Neuronal stem cell (in vitro differentiated cells): ENCODE data around the gene KIAA0040.

Experiments used
- DNase-seq: peaks from one replicate; pipeline ENCODE4 v3.0.0-alpha.2; 2013; ENCODE audit warnings: low spot score
- H2AFZ ChIP-seq: one replicate; pipeline ENCODE4 v1.6.1; 2013; ENCODE audit warnings: mild to moderate bottlenecking, low read length, inconsistent platforms
- H2AK5ac ChIP-seq: 2 replicates; pipeline ENCODE4 v1.6.1; 2013; ENCODE audit warnings: low read depth, mild to moderate bottlenecking, inconsistent platforms, low read length, moderate library complexity, mixed read lengths
- H2BK120ac ChIP-seq: 2 replicates; pipeline ENCODE4 v1.6.1; 2013; ENCODE audit warnings: low read depth, mild to moderate bottlenecking, inconsistent platforms, low read length, moderate library complexity, mixed read lengths
- H2BK12ac ChIP-seq: one replicate; pipeline ENCODE4 v1.6.1; 2013; ENCODE audit warnings: low read length, inconsistent platforms
- H2BK15ac ChIP-seq: 2 replicates; pipeline ENCODE4 v1.6.1; 2013; ENCODE audit warnings: mild to moderate bottlenecking, low read length, inconsistent platforms, mixed read lengths
- H2BK5ac ChIP-seq: one replicate; pipeline ENCODE4 v1.6.1; 2013; ENCODE audit warnings: inconsistent platforms, mild to moderate bottlenecking, low read length, moderate library complexity
- H3K14ac ChIP-seq: one replicate; pipeline ENCODE4 v1.6.1; 2013; ENCODE audit warnings: low read length, inconsistent platforms
- H3K18ac ChIP-seq: 2 replicates; pipeline ENCODE4 v1.6.1; 2013; ENCODE audit warnings: low read length, inconsistent platforms
- H3K23ac ChIP-seq: 2 replicates; pipeline ENCODE4 v1.6.1; 2013; ENCODE audit warnings: low read depth, mild to moderate bottlenecking, mixed read lengths, low read length, inconsistent platforms; ENCODE audit not compliant: poor library complexity
- H3K27ac ChIP-seq: replicated peaks from 3 replicates; pipeline ENCODE4 v1.5.1; 2013; ENCODE audit warnings: low read length, inconsistent platforms
- H3K27me3 ChIP-seq, 3 experiments: 2 replicates each; pipeline ENCODE4 v1.6.1; 2013; ENCODE audit warnings: low read length in 3 of 3, mild to moderate bottlenecking in 2 of 3, inconsistent platforms in 1 of 3, low read depth in 1 of 3, mixed read lengths in 1 of 3, moderate library complexity in 1 of 3; ENCODE audit not compliant: control insufficient read depth in 3 of 3, insufficient read depth in 3 of 3
- H3K36me3 ChIP-seq, 2 donors: replicated peaks in 1 of 2; 2 replicates each; pipeline ENCODE4 v1.6.1; 2013; ENCODE audit warnings: low read length in 2 of 2; ENCODE audit not compliant: control insufficient read depth in 2 of 2, insufficient read depth in 2 of 2
- H3K4ac ChIP-seq: 2 replicates; pipeline ENCODE4 v1.6.1; 2013; ENCODE audit warnings: inconsistent platforms, mild to moderate bottlenecking, low read length, moderate library complexity
- H3K4me1 ChIP-seq, 2 donors: 1 replicate in 1 of 2; 2 replicates in 1 of 2; pipeline ENCODE4 v1.6.1; 2013; ENCODE audit warnings: low read length in 2 of 2, low read depth in 1 of 2; ENCODE audit not compliant: control insufficient read depth in 2 of 2, insufficient read depth in 1 of 2
- H3K4me2 ChIP-seq: one replicate; pipeline ENCODE4 v1.6.1; 2013; ENCODE audit warnings: mild to moderate bottlenecking, low read length, inconsistent platforms; ENCODE audit not compliant: insufficient read depth, poor library complexity, severe bottlenecking
- H3K4me3 ChIP-seq, 2 donors: 2 replicates each; pipeline ENCODE4 v1.5.1; 2013; ENCODE audit warnings: low read length in 2 of 2, mild to moderate bottlenecking in 2 of 2, inconsistent platforms in 1 of 2, moderate library complexity in 1 of 2
- H3K79me1 ChIP-seq: one replicate; pipeline ENCODE4 v1.6.1; 2013; ENCODE audit warnings: low read depth, mild to moderate bottlenecking, inconsistent platforms, low read length, moderate library complexity
- H3K9ac ChIP-seq: one replicate; pipeline ENCODE4 v1.6.1; 2013; ENCODE audit warnings: mild to moderate bottlenecking, low read depth, low read length, inconsistent platforms; ENCODE audit not compliant: poor library complexity
- H3K9me3 ChIP-seq, 2 donors: replicated peaks in 1 of 2; 2 replicates each; pipeline versions ENCODE3 to v1.6.1; 2013; ENCODE audit warnings: low read length in 2 of 2, mild to moderate bottlenecking in 2 of 2, inconsistent platforms in 1 of 2, low read depth in 1 of 2, mixed read lengths in 1 of 2, moderate library complexity in 1 of 2; ENCODE audit not compliant: control insufficient read depth in 2 of 2, insufficient read depth in 1 of 2
- H4K8ac ChIP-seq: one replicate; pipeline ENCODE4 v1.6.1; 2013; ENCODE audit warnings: low read depth, mild to moderate bottlenecking, inconsistent platforms, low read length, moderate library complexity
- H4K91ac ChIP-seq: one replicate; pipeline ENCODE4 v1.6.1; 2013; ENCODE audit warnings: low read length, low read depth, mild to moderate bottlenecking, inconsistent platforms; ENCODE audit not compliant: poor library complexity
- WGBS, 2 donors: extraction: QIAGEN DNeasy Blood & Tissue Kit; methylation state at CpG; one replicate each; pipeline ENCODE4 v1.1.7; 2013; ENCODE audit warnings: missing lambda C conversion rate in 2 of 2, mixed read lengths in 1 of 2; ENCODE audit not compliant: insufficient read length in 2 of 2, insufficient replicate concordance in 1 of 2; ENCODE audit errors: extremely low coverage in 2 of 2; 5-methylcytosine and 5-hydroxymethylcytosine counted together

The KIAA0040 gene

DNA sequence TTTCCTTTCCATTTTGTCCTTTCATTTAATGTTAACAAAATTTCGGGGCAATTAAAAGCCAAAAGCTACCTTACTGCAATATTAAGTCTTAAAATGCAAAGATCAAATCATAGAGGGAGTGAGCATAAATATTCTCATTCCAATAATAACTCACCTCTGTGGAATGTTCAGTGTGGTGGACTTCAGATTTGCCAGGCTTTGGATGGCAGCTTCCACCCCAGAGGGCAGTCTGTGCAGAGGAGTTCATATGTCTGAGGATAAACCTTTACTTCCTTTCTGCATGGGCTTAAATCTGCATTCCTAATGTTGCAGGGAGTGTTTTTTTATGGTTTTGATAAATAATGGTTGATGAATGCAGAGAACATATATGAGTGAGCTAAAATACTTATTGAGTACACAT, 16.3 kb downstream of the KIAA0040 start:
- Histone ChIP-seq H2AK5ac (no peak overlapping the region), H3K14ac (no peak overlapping the region), H3K4me2 (no peak overlapping the region), H2BK15ac (no peak overlapping the region), H3K9me3 (no peaks in the 10 kb centered on the region), H3K4me1 (peaks cover 0 to 1% of the 10 kb centered on the region in 2 donors), H3K36me3 (no peaks in the 10 kb centered on the region), H3K79me1 (no peaks in the 10 kb centered on the region), H3K18ac (no peak overlapping the region), H2BK12ac (no peak overlapping the region), H3K23ac (no peak overlapping the region), H4K91ac (no peak overlapping the region), H3K9ac (no peak overlapping the region), H3K27ac (no peak overlapping the region), H3K4me3 (no peak overlapping the region), H2AFZ (no peak overlapping the region), H4K8ac (no peak overlapping the region), H3K4ac (no peak overlapping the region), H2BK120ac (no peak overlapping the region), H3K27me3 (peaks cover 0 to 13% (median 0%) of the 10 kb centered on the region in 3 experiments), H2BK5ac (no peak overlapping the region)
- no peak for DNase-seq
- WGBS, 2 donors: no CpG with 5 or more reads among the region's 1 CpG

DNA sequence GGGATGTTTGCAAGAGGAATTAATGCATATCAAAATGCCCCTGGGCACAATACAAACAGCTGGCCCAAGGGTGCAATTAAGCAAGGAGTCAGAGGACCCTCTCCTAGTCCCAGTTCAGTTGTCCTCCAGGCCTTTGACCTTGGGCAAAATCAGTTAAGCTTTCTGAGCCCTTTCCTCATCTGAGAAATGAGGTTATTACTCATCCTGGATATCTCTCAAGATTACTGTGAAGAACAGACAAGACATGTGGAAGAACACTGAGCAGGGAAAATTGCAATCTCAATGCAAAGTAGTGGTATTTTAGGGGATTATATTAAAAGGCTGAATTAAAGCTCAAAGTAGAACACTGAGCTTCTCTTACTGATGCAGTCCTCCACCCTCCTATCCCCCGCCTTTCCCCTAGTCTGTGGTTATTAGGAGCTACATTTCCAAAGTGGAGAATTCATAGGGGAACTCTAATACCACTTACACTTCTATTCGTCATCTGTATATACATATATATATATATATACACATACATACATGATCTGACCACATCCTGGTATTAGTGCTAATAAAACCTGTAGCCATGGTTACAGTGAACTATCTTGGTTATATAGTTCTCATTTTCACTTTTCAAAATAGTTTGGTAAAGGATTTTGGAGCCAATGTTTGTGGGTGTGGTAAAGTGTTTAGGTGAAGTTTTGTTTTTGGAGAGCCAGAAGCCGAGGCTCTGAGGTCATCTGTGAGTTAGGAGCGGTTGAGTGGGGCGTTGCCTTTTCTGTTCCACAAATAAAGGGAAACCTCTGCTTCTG, 18.1 kb downstream of the KIAA0040 start:
- Histone ChIP-seq H3K14ac (no peak overlapping the region), H2BK15ac (no peak overlapping the region), H3K4me3 (no peak overlapping the region), H3K27me3 (peaks cover 0 to 16% (median 1%) of the 10 kb centered on the region in 3 experiments), H3K36me3 (no peaks in the 10 kb centered on the region), H3K4ac (no peak overlapping the region), H3K9ac (no peak overlapping the region), H3K9me3 (no peaks in the 10 kb centered on the region), H3K79me1 (no peaks in the 10 kb centered on the region), H3K4me2 (no peak overlapping the region), H3K18ac (no peak overlapping the region), H3K27ac (no peak overlapping the region), H3K23ac (no peak overlapping the region), H2BK12ac (no peak overlapping the region), H4K91ac (no peak overlapping the region), H3K4me1 (peaks cover 0 to 4% of the 10 kb centered on the region in 2 donors), H2BK5ac (no peak overlapping the region), H2AFZ (no peak overlapping the region), H4K8ac (no peak overlapping the region), H2BK120ac (no peak overlapping the region), H2AK5ac (no peak overlapping the region)
- no CpG with 5 or more reads among the region's 5 CpGs for WGBS, 2 donors
- no peak for DNase-seq

DNA sequence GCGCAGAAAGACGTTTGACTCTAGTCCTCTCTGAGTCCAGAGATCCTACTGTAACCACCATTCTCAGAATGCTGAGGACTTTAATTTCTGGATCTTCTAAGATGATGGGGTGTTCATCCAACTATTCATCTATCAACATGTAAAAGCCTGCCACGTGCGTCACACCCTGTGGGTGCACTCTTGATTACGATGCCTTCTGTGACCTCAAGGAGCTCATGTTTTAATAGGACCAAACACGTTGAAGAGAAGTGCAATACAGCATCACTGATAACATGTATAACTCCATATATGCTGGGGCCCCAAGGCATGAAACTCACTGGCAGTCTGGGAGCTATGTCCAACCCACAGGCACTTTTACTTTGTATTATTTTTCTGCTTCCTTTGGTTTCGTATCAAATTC, 19.0 kb downstream of the KIAA0040 start:
- Histone ChIP-seq H3K4me1 (peaks cover 0 to 4% of the 10 kb centered on the region in 2 donors), H3K9ac (no peak overlapping the region), H3K79me1 (no peaks in the 10 kb centered on the region), H3K27me3 (peaks cover 0 to 10% (median 1%) of the 10 kb centered on the region in 3 experiments), H3K4ac (no peak overlapping the region), H2AK5ac (no peak overlapping the region), H3K36me3 (no peaks in the 10 kb centered on the region), H3K23ac (no peak overlapping the region), H3K4me3 (no peak overlapping the region), H4K8ac (no peak overlapping the region), H2BK120ac (no peak overlapping the region), H3K9me3 (no peaks in the 10 kb centered on the region), H2BK5ac (no peak overlapping the region), H2BK15ac (no peak overlapping the region), H3K4me2 (no peak overlapping the region), H3K14ac (no peak overlapping the region), H3K18ac (no peak overlapping the region), H3K27ac (no peak overlapping the region), H4K91ac (no peak overlapping the region), H2AFZ (no peak overlapping the region), H2BK12ac (no peak overlapping the region)
- no CpG with 5 or more reads among the region's 7 CpGs for WGBS, 2 donors
- no peak for DNase-seq

DNA sequence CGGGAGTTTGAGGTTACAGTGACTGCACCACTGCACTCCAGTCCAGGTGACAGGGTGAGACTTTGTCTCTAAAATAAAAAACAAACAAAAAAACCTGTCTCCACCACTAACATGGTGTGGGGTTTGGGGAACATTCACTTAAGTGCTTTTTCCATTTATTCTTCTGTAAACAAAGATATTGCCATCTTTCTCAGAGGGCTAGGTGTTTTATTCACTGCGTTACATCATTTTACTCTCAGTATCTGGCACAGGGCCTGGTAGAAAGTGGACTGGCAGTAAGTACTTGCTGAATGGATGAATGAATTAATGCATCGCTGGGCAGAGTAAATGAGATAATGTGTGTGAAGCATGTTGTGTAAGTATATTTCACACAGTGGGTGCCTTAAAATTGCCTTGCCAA, 20.1 kb downstream of the KIAA0040 start:
- Histone ChIP-seq H3K79me1 (no peaks in the 10 kb centered on the region), H3K4me3 (no peak overlapping the region), H3K9me3 (no peaks in the 10 kb centered on the region), H3K4me2 (no peak overlapping the region), H2BK12ac (no peak overlapping the region), H2AK5ac (no peak overlapping the region), H2BK5ac (no peak overlapping the region), H3K4me1 (peaks cover 0 to 3% of the 10 kb centered on the region in 2 donors), H3K14ac (no peak overlapping the region), H3K23ac (no peak overlapping the region), H3K27ac (no peak overlapping the region), H4K91ac (no peak overlapping the region), H4K8ac (no peak overlapping the region), H3K27me3 (peaks cover 0 to 10% (median 1%) of the 10 kb centered on the region in 3 experiments), H2AFZ (no peak overlapping the region), H2BK15ac (no peak overlapping the region), H3K9ac (no peak overlapping the region), H3K18ac (no peak overlapping the region), H3K4ac (no peak overlapping the region), H2BK120ac (no peak overlapping the region), H3K36me3 (no peaks in the 10 kb centered on the region)
- WGBS, 2 donors: no CpG with 5 or more reads among the region's 3 CpGs
- no peak for DNase-seq
